GM18909 (cell line): Measurements from ENCODE around the gene DOCK10.

ENCODE experiments used
- ATAC-seq: cut with Tn5 transposase; IDR thresholded peaks from one replicate; pipeline ENCODE4 v1.9.1; 2021; ENCODE audit warnings: mild to moderate bottlenecking; ENCODE audit not compliant: unreplicated experiment, poor library complexity

Gene DOCK10

DNA sequence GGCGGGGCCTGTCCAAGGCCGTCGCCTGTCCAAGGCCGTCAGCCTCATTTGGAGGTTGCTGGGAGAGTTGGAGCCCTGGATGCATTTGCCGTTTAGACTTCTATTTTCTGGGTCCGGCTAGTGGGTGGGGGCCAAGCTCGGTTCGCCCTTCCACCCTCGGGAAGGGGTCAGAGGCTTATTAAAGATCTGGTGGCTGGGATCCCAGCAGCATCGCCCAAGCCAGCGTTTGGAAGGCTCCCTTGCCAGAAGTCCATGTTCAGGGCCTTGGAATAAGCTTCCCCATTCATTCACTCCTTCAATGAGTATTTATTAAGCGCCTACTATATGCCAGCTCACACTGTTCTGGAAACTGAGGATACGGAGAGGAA is 516 bp upstream of the DOCK10 start:
- no peak for ATAC-seq

DNA sequence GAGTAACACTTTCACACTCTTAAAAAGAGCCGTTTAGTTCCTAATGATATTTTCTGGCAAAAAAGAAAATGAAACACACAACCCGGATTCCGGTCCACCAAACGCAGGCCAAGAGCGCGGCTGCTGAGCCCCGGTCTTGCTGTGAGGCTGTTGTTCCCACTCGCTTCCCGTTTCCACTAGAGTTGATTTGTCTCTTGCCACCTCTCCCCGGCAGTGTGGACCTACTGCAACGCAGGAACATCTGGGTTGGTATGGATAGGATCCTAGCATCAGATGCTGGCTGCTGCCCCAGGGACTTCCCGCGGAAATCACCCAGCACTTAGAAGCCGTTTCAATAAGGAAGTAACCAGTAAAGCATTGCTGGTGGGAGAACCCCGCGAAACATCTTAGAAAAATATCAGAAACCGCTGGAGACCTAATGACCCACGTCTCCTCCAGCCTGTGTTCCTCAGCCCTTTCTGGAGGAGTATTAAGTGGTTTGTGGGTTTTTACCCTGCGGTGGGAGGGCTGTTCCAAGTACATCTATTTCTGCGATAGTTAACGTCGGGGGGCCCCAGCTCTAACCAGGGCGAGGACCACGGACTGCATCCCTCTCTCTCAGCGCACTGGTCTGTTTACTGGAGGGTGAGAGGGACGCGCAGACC is 939 bp downstream of the DOCK10 start:
- peak; percentile 67 for ATAC-seq

DNA sequence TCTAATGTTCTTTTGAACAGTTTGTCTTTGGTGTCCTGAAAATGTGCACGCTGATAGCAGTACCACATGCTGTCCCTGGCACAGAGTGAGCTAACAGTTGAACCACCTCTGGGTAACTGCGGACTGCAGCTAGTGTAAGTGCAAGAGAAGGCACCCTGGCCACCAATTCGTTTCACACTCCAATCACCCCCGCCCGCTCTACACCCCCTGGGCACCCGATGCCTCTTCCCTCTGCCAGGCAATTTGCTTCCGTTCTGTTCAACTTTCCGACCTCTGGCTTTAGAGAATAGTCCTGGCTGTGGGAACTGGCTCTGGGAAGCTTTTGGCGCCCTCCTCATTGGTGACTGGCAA is 1.4 kb downstream of the DOCK10 start:
- ATAC-seq = peak; percentile 32

DNA sequence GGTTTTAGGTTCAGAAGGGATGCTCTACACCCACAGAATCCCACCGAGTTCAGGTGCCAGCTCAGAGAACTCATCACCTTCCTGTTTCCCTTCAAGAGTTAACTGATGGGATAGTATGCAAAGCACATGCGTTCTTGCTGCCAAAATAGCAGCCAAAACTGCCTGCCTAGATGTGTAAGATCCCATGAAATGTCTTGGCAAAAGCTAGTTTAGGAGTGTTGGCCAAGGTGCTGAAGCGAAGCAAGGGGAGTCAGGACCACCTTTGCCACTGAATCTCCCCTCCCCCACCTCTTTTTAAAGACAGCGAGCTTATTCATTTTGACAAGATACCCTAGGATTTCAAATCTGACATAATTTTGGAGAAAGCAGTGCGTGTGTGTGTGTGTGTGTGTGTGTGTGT is 2.1 kb downstream of the DOCK10 start:
- no peak for ATAC-seq

DNA sequence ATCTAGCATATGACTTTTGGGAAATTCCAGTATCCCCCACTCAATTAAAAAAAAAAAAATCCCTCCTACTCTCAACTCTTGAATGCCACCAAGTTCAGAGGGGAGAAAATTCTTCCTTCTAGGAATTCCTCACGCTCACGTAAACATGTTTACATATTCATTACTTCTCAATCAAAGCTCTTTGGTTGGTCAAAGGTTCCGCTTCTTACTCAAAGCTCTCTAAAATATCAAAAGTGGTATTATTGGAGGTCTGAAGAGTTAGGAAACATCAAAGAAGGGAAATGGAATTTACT is 4.1 kb downstream of the DOCK10 start:
- no peak for ATAC-seq

DNA sequence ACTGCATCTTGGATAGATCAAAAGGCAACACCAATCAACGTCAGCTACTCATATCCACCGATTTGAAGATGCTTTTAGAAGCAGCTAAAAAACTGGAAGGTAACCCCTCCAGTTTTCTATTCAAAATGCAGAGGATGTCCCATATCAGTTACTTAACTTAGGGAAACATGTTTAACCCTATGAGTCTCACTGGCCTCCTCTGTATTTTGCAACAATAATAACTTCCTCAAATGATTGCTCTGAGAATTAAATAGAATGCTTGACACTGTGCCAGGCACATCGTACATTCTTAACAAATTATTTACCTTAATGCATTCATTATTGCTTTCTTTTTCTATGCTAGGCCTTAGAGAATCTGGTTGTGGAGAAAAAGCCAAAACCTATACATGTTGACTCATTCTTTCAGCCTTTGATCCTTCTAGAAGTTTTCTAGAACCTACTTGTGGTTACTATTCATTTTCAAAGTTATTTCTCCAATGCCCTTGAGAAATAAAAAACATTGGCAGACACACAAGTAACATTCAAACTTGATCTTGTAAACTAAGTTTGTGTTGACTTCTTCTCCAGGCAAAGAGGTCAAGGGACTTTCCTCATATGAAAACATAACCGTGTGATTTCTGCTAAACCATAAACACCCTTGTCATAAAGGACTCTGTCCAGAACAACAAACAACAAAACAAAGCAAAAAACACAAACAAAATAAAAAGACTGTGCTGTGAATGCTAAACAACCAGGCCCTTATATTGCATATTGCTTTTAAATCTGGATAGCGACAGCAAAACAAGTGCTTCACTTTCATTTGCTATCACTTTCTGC is 4.6 kb downstream of the DOCK10 start:
- no peak for ATAC-seq

DNA sequence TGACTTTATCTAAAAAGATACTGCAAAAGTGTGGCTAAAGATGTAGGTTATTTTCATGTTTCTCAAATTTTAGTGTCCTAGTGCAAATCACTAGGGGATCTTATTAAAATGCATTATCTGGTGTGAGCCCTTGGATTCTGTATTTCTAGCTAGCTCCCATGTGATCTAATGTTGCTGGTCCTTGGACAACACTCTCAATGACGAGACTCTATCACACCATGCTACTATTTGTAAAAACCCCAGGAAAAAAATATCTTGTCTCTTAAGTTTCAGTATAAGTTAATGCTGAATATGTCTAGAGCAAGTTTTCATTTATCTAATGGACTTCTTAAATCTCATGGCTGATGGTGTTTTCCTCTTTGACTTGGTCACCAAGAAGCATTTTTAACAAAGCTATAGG is 5.8 kb downstream of the DOCK10 start:
- no peak for ATAC-seq

DNA sequence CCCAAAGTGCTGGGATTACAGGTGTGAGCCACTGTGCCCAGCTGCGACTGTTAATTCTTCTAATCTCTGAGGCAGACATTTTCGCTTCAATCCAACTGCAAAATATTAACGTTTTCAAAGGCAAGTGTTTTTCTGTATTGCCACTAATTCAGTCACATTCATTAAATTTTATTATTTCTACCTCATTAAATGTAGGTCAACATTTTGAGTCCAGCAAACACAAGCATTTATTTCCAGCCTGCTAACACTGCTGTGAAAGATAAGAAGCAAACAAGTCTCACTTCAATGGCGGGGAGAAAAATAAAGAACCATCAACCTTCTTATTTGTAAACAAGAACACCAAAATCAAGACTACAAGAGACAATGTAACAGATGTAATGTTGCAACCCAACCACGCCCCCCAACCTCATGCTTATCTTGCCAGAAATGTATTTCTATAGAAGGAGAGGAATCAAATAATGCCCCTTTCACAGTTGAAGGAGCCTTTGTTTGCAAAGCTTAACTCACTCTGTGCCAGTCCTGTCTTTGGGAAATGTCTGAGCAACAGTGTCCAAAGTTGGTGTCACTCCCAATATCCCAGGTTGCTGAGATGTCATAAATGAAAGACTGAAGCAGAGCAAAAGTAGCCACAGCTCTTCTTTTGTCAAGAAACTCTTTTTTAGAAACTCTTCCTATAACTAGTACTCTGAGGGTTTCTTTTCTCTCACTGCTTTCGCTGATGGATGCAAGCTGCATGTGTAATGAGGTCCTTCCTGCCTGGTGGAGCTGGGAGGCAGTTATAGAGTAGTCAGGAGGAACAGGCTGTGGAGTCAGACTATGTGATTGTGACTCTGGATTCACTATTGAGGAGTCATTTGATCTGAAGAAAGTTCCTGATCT is 8.6 kb downstream of the DOCK10 start:
- ATAC-seq = no peak

DNA sequence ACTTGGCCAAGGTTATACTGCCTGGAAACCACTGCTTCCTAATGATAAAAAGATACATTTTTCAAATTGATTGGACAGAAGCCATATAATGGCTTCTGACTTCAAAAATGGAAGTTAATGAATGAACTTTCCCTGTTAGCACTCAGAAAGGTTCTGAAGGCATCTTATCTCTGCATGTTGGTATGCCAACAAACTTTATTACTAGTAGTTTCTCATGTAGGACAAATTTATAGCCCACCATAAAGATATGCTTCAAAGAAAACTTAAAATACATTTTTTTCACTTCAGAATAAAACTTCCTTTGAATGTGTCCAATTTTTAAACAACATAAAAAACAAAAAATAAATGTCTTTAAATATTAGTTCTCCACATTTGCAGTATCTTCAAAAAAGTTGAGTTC is 10.0 kb downstream of the DOCK10 start:
- no peak for ATAC-seq

DNA sequence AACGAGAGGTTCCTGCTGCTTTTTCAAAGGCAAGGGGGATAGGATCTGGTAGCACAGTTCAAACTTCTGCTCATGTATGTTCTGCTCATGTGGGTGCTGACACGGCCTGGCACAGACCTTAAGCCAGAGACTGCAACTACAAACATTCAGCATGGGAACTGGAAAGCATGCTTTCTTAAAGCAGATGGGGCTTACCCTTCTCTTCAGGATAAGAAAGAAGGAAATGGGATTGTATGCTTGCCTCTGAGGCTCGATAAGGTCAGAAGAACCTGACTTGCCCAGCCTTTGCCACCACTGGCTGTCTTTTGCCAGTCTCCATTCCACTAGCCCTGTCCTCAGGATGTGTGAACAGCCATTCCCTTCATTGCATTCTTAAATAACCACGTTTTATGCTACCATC is 10.7 kb downstream of the DOCK10 start:
- peak; percentile 40 for ATAC-seq

DNA sequence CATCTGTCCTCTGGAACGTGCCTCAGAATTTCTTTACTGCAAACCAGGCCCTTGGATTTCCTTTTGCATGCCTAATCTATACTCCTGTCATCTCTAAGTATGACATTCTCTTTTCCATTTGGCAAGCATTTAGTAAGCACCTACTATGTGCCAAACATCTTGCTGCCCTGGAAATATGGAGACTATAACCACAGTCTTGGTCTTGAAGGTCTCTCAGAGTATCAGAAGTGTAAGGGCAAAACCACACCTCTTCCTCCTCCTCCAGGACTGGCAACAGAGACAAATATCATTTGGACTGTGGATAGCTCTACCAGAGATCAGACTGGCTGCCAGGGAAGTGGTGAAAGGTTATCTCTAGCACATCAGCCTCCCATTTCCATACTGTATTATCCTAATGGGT is 11.4 kb downstream of the DOCK10 start:
- no peak for ATAC-seq

DNA sequence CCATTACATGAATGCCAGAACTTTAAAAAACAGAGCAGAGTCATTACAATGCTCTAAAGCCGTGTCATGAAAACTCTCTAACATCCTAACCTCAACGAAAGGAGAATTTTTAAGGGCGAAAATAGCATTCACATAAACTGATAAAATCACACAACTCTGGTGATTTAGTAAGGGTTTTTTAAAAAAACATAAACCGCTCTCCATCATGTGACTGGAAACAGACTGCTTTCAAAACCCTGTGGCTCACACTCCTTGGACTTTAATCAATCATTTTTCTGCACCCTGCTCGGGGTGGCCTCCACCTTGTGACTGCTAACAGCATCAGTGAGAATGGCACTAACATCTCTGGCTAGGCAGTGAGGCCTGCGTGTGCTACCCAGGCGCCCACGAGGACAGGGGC is 12.1 kb downstream of the DOCK10 start:
- no peak for ATAC-seq

DNA sequence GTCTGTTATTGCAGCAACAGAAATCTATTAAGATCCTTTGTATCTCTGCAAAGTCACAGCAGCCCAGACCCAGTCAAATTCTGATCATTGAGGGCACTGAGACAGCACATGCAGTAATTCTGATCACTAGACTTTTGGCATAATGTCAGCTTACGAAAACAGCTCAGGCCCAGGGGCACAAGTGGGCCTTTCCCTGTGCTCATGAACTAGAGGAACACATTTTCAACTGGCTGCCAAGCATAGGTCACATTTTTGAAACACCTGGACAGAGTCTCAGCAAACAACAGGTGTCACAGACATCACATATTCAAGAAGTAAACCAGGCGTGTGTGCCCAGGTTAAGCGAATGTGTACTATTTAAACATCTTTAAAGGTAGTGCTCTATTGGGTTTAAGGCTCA is 13.7 kb downstream of the DOCK10 start:
- no peak for ATAC-seq

DNA sequence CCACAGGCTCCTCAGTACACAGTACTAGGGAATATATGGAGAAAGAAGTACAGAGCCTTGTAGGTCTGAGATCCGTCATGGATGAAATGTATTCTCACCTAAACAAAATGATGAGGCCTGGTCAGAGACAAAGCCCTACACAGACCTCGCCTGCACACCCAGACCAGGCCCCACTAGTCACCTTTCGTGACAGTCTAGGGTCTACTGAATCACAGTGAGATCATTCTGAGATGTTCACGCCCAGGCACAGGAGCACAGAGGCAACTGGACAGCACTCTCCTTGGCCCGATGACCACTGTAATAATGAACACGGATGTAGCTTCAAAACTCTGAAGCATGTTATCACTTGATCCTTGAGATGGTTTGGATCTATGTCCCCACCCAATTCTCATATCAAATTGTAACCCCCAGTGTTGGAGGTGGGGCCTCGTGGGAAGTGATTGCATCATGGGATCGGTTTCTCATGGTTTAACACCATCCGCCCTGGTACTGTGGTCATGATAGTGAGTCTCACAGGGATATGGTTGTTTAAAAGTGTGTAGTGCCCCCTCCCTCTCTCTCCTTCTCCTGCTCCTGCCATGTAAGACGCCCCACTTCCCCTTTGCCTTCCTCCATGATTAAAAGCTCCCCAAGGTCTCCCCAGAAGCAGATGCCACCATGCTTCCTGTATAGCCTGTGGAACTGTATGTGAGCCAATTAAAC is 15.1 kb downstream of the DOCK10 start:
- no peak for ATAC-seq

DNA sequence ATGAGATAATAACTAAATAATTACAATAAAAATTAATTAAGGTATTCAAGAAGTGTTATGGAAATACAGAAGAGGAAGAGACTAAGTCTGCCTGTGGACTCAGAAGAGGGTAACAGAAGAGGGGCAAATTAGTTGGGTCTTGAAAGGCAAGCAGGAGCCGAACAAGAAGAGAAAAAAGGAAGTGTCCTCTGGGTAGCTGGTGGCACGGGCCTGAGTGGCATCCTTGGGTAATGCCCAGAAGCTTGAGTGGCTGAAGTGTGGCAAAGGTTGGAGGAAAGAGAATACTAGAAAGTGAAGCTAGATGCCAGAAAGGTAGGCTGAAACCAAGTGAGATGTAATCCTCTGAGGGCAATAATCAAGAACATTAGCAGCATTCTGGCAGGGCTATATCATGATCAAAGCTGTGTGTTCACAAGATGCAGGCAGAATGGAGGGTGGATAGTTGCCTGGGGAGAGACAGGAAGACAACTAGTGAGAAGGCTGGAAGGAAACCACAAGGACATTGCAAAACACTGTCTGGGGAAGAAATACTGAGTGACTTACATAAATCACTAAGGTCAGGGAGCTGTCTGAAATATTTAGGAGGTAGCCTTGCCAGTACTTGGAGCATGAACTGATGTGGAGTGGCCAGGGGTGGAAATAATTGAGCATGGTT is 16.2 kb downstream of the DOCK10 start:
- ATAC-seq = peak; percentile 41

DNA sequence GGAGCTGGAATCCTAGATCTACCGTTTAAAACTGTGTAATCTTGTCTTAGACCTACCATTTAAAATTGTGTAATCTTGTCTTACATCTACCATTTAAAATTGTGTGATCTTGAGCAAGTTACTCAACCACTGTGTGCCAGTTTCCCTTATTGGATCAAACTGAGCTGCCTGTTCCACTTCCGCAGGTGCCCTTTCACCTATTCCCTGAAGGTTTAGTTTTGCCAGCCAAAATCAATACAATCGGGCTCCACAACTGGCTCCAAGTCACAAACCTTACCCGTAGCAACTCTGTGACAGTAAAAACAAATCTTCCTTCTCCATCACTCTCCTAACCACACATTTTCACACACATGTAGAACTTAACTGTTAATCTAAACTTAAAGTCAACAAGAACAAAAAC is 20.1 kb downstream of the DOCK10 start:
- no peak for ATAC-seq

DNA sequence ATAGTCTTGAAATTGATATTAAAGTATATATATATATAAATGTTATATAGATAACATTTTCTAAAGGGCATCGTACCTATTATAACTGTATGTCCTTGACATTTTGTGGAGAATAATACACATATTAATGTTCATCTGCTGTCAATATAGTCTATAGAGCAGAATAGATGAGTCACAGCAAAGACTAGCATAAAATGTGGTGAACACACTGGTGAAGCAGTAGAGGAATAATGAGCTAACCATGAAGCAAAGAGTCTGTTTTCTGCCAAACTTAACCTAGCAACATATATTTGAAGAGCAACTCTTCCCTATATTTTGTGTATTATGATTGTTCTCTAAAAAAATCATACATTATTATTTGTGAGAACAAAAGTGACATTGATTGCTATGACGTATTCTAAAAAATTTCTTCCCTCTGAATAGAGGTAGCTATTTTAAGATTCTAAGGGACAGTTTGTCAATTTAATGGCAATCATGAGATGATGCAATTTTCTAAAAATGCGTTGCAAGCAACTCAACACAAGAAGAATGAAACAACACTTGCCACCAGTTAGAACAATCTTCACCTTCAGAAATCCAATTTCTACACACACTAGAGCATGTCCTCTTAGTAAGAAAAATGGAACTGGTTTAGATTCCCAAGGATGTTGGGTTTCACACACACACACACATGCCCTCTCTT is 22.0 kb downstream of the DOCK10 start:
- no peak for ATAC-seq

DNA sequence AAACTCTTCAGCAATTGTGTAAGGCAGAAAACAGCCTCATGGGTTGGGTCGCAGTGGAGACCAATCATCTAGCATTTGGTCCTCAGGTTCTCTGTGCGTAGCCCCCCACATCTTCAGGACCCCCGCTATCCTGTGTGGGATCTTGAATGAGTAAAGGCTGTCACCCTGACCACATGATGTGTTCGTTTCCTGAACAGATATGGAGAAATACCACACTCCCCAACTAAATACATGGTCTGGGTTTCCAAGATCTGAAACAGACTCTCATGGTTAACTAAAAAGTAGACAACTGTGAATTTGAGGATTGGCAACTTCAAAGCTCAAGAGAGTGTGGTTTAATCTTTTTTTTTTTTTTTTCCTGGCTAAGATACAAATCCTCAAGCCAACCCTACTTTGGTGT is 23.2 kb downstream of the DOCK10 start:
- ATAC-seq = no peak

DNA sequence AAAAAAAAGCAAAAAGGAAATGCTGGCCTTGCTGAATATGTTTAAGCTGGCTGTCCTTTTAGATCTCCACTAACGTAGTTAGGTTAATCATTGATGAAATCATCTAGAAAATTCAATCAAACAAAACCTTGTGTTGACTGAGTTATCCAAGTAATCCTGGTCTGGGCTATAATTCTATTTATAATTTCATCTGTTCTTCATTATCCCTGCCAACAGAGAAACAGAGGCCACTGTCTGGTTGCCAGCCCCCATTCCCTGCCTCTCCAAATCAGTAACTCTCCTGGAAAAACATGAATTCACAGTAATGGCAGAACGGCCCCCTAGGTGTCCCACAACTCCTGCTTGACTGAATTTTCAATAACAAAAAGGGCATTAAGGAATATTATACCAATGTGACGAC is 24.6 kb downstream of the DOCK10 start:
- no peak for ATAC-seq
